HG03280 (cell line): Measurements from ENCODE around the gene PHLPP1.

Experiments
- ATAC-seq: cut with Tn5 transposase; IDR thresholded peaks from one replicate; pipeline ENCODE4 v1.9.1; 2021; ENCODE audit warnings: mild to moderate bottlenecking, moderate library complexity; ENCODE audit not compliant: unreplicated experiment

PHLPP1 gene

DNA sequence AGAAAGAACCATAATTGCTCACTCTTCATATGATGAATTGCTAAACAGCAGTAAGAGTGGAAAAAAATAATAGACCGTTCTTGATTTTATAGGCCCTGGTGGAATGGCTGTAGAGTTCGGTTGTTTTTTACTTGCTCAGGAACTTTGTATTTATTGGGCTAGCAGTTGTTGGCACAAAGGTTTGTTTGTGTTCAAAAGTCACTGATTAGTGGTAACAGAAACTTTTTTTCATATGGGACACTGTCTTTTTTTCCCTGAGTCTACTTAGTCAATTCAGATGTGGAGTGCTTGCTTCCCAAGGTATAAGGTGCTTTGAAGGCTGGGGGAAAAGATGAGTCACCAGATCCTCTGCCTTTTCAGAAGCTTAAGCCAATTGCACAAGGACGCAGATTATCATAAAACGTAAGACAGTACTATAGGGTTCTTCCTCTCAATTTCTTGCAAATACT lies 25.8 kb downstream of the PHLPP1 start:
- no peak for ATAC-seq

DNA sequence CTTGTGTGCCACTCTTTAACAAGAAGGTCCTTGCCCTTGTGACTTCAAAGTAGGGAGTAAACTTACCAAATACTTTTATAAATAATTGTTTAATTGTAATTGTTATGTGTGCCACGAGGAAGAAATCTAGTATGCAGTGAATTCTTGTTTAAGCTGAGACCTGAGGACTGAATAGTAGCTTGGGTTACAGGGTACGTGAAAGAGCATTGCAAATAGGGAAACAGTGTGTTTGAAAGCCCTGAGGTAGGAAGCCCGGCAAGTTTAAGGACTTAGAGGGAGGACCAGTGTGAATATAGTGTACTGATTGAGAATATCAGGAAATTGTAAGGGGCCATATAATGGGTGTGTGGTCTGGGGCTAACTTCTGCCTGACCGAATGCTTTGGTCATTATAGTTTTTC lies 26.2 kb downstream of the PHLPP1 start:
- ATAC-seq = no peak

DNA sequence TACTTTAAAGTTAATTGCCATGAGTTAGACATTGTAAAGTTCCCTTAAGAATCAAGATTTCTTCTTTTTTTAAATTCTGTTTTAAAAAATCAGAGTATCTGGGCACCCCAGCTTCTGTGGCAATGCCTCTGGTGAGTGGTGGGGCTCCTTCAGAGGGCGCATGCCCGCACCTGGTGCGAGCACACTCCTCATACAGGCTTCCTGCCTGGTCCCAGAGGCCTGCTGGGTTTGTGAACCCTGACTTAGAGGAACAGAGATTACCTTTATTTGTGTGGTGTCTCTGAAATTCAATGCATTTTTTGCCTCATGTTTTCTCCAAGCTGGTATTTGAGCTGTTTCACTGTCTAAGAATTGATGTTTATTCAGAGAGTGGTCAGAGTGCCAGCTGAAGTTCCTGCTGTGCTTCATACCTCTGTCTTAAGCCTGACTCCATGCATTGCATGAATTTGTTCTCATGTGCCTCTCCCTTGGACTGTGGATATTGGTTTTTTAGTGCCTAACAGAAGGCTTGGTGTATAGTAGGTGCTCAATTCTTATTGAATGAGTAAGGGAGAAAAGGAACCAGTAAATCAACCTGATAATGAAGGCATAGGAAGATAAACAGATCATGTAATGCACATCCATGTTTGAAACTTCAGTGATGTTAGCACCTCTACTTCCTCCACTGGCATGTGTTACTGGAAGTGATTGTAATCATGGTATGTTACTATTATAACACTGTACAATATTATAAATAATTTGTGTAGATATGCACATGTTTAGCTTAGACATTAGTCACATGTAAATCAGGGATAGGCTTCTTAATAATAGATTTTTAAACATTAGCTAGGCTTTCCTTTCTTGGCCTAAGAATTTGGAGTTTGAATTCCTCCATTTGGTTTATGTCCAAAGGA lies 29.0 kb downstream of the PHLPP1 start:
- no peak for ATAC-seq

DNA sequence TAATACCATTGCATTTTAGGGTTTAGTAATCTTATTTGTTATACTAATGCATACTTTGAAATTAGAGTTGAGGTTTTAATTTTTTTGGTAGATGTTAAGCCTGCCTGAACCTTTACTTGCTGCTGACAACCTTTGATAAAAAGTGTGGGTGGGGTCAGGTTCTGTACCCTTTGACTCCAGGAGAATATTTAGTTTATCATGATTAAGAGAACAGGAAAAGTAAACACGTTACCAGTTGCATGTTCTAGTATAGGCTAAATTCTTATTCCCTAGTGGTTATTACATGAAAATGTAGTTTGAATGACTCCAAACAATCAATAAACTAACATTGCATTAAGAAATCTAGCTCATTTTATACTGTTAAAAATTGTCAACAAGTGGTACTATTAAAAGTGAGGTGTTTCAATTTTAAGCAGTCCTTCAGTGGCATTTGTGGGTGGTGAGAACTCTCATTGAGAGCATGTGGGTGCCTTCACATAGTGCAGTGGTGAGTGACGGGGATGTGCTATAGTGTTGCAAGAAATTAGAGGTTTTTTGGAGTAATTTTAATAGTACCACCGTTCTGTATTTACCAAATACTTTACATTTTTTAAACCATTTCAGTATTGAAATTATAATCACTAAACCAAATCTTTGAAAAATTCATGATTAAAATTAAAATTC lies 29.9 kb downstream of the PHLPP1 start:
- ATAC-seq = no peak

DNA sequence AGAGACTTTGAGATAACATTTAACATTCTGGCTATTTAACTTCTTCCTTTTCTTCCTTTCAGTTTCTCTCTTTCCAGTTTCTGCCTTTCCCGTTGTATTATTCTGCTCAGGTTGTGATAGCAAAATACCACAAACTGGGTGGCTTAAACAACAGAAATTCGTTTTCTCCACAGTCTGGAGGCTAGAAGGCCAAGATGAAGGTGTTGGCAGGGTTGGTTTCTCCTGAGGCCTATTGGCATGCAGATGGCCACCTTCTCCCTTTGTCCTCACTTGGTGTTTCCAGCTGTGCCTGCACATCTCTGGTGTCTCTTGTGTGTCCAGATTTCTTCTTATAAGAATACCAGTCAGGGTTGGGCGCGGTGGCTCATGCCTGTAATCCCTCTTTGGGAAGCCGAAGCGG lies 34.0 kb downstream of the PHLPP1 start:
- ATAC-seq = no peak

DNA sequence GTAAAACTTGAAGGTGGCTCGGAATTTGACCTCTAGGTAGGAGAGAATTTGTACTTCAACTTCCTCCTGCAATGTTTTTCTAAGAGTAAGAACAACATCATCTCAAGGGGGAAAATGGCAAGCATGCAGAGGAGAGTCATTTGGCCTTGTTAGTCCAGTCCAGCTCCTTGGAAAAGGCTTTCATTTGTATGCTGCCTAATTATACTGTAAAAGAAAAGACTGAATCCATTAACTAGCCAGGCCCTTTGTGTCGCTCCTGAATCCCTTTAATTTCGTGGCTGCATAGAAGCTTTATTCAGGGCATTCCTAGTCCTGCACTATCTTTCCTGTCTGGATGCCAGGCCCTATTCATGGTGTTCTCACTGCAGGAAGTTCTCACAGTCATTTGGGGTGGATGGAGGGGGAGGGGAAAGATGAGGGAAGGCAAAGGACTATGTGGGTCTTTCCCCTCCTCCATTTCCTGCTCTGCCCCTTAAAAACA lies 36.0 kb downstream of the PHLPP1 start:
- no peak for ATAC-seq

DNA sequence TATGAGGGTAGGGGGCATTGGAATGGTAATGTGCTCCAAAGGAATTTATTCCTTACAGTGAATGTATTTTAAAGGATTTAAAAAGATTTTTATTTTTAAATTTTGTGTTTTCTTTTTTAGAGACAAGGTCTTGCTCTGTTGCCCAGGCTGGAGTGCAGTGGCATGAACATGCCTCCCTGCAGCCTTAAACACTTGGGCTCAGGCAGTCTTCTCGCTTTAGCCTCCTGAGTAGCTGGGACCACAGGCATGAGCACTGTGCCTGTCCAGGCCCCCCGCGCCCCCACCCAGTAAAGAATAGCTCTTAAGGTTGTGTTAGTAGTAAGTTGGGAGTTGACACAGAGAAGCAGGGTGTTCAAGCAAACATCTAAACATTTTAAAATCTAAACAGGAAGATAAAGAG lies 36.6 kb downstream of the PHLPP1 start:
- no peak for ATAC-seq

DNA sequence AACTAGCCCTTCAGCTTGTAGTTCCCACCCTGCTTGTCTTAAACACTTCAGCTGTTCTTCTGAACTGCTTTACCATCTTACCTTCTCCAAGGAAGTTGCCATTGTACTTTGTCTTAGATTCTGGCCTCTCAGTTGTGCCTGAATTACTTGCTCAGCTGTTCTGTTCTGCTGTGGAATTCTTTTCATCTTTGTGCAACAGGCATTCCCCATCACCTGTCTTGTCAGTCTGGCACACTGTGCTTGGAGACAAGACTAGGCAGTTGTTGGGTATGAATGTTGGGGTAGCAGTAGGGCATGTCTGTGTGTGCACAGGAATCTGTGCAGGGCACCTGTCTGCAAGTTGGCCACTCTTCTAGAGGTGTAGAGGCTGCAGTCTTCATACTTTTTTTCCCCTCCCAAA lies 38.7 kb downstream of the PHLPP1 start:
- ATAC-seq = no peak

DNA sequence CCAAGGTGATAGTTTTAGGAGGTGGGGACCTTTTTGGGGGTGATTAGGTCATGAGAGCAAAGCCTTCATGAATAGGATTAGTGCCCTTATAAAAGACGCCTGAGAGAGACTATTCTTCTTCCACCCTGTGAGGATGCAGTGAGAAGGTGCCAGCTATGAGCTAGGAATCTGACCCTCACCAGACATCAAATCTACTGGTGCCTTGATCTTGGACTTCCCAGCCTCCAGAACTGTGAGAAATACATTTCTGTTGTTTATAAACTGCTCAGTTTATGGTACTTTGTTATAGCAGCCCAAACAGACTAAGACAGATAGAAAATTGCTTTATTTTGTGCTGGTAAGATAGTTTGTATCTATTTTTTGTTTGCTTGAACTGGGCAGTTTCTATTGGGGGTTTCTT lies 40.1 kb downstream of the PHLPP1 start:
- no peak for ATAC-seq

DNA sequence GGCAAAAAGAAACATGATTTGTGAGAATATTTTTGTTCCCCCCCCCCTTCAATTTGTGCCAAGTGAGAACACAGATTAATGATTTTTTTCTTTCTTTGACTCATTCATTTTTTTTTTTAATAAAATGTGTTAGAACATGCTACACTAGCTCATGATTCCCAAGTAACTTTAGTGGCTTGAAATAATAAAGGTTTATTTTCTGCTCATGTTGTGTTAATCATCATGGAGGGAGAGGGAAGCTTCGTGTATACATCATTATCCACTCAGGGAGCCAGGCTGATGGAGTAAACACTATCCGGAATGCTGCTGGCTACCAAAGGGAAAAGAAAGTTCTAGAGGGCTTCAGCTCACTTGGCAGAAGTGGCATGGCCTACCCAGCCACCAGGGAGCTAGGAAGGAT lies 40.6 kb downstream of the PHLPP1 start:
- ATAC-seq = no peak

DNA sequence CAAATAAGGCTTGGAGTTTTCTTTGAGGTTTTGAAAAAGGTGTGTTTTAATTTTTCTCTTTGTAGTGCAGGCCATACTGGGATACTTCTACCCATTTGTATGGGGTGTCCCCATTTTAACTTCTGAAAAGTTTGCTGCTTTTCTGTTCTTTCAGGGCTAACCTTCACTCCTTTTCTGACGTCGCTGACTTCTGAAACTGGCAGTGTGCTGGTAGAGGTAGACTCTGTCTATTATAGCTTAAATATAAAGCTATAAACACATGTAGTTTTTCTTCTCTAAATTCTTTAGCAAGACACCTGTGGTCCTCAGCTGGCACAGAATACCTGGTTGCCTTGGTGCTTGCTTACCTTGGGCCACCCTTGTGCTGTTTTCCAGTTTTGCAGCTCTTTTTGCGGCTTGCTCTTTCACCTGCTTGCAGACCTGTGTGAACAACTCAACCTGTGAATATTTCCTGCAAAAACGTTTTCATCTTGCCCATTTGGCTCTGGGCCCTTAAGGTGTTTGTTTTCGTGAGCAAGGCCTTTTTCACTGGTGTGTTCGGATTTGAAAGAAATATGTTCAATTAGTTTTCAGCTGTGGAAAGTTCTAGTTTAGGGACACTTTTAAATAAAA lies 42.2 kb downstream of the PHLPP1 start:
- no peak for ATAC-seq

DNA sequence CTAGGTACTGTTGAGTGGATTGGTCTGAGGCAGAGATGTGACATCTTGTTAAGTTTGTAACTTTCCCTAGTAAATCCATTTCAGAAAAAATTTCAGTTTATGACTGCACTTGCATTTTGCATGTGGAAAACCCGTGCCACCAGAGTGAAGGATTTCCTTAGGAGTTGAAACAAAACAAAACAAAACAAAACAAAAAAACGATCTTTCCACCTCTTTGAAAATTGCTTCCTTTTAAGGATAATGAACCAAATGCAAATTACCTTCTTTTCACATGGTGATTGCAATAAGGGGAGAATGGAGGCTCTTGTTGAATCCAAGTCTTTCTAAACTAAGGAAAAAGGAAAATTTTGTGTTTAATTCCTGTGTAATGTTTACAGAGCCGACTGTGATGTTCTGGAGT lies 43.2 kb downstream of the PHLPP1 start:
- ATAC-seq = no peak

DNA sequence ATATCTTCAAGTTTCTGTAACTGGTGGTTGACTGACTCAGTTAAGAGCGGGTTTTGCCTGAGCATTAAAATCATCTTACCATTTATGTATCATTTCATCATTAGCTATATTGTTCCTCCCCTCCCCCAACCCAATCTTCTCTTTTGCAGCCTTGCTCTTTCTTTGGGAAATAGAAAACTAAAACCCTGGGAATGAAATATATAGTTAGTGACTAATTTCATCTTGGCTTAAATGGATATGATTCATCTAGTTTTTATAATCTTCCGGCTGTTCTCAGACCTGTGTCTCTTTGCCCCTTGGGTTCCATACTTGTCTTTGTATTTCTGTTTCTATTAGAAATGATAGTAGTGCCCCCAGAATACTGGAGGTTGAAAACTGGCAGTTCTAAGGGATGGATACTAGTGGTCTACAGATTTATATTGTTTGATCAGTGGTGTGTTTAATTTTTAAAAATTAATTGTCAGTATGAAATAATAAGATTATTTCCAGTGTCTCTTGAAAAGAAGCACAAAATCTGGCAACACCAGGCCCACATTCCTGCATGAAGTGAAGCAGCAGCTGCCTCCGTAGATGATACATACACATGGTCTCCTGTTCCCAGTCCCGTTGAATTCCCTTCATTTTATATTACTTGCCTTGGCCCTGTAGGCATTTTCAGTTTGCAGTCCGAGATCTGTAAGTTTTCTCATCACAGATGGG lies 44.5 kb downstream of the PHLPP1 start:
- no peak for ATAC-seq

DNA sequence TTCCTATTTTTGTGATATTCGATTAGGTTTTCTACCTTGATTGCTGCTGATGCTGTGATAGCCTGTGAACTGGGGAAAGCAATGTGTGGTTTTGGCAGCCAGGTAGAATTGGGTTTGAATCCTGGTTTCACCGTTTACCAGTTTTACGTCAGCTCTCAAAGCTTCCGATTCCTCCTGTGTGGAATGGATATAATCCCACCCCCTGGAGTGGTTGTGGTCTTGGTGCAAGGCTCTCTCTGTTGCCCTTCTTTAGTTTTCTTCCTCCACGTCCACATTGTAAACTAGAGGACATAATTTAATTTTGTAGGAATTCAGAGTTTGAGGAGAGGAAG lies 45.0 kb downstream of the PHLPP1 start:
- ATAC-seq = no peak

DNA sequence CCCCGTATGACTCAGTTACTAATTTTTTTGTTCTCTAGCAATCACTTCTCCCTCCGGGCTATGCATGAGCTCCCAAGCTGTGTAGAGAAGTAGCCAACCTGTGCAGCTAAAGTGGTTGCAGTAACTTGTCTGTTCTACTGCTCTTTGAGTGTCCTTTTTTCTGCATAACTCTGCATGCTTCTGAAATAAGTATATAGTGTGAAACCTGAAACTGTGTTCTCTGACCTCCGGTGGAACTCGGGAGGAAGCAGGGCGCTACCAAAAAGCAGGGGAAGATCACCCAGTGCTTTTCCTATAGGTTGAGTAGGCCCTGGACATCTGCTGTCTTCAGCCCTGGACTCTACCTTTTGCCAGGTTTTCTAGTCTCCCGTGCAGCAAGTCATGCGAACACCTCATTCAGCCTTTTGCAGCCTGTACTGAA lies 47.8 kb downstream of the PHLPP1 start:
- no peak for ATAC-seq

DNA sequence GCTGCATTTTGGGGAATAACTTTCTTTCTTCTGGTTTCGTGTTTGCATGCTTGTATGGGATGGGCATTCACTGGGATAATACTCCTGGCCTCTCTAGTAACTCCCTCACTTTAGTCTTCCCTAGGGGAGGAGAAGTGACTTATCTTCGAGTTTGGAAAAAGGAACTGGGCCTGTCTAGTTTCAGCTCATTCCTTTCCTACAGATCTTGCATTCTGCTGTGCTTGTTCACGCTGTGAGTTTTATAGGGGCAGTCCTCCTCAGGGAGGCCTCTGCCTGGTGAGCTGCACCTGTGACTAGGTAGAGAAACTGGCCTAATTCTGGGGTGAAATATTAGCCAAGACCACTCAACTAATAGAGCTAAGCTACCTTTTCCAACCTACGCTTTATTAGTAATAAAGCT lies 50.9 kb downstream of the PHLPP1 start:
- no peak for ATAC-seq

DNA sequence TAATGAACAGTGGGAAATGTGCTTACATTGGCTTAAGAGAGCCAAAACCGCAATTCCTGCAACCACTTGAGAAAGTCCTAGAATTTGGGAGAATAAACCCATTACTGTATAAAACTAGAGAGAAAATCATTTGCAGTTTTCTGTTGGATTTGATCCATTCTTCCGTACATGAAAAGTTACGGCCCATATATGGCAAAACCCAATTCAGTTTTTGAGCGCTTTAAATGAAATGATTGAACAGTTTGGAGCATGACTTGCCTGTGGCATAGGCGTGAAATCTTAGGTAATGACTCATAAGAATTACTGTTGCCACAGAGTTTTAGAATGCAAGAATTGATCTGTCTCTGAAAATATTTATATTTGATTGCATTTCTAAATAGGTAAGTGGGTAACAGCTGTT lies 52.0 kb downstream of the PHLPP1 start:
- ATAC-seq = no peak

DNA sequence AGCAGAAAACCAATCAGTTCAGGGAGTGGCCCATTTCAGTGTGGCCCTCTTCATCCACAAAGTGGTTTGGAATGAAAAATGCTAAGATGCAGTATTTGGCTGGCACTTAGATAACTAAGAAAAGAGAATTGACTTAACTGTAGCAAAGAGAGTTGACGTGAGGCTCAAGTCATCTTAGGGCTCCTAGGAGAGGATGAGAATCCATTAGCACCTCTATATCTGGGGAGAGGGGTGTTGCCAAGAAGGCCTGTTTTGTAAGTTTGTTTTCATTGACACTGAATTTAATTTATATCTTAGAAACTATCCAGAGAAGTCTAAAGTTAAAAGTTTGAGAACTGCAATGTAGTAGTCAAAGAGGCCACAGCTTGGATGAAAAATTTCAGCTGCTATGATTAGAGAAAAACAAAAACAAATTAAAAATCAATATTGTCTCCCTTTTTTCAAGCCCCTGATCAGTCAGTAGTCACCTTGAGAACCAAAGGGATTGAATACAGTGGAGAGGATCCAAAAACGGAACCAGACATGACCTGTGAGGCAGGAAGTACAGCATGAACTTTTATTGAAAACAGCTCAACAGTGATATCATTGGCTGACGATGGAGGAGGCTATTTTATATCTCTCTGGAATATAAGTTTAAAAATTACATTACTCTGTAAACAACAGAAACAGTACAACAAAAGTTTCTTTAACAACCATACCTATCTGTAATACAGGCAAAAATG lies 52.7 kb downstream of the PHLPP1 start:
- no peak for ATAC-seq

DNA sequence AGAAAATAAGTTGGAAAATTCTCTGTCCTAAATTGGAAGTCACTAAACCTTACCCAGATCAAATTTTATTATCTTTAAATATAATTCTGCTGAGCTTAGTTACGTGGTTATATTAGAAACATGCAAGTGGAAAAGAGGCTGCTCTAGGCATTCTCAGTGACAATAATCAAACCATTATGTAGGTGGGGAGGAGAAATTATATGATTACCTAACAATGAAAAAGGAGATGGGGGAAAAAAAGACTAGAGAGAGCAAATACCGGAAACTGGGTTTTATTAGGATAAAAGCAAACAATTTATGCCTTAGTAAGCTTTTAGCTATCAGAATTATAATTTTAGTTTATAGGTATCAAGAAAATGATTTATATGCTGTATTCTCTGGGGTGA lies 53.2 kb downstream of the PHLPP1 start:
- no peak for ATAC-seq

DNA sequence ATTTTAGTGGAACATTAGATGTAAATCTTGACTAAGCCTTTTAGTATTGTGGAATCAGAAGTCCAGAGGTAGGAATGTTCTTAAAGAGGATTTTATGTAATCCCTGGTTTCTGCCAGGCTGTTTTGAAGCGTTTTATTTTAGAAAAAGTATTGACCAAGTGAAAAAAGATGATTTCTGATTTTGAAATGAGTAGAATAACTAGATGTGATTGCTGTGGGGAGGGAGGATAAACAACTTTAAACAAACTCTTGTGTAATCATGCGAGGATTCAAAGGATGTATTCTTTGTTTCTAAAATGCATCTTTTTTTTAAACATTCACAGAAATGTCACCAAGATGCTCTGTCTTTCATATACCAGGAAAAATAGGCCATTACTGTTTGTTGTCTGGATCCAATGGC lies 53.9 kb downstream of the PHLPP1 start:
- no peak for ATAC-seq
